Parathyroid adenoma (tissue), 2 donors: ENCODE measurements around the gene REPIN1.

Experiments used
- H2AFZ ChIP-seq: fragments of 300-600 bp; sonication (generic); one replicate; pipeline ENCODE4 v1.7.0; 2017; ENCODE audit warnings: antibody characterized with exemption, mild to moderate bottlenecking
- H3K27ac ChIP-seq: fragments of 300-600 bp; sonication (generic); one replicate; pipeline ENCODE4 v1.7.0; 2017
- H3K27me3 ChIP-seq: fragments of 300-600 bp; sonication (generic); one replicate; pipeline ENCODE4 v1.7.0; 2017; ENCODE audit warnings: low read length; ENCODE audit not compliant: control insufficient read depth, insufficient read depth
- H3K36me3 ChIP-seq: fragments of 300-600 bp; sonication (generic); one replicate; pipeline ENCODE4 v1.7.0; 2017; ENCODE audit warnings: low read length; ENCODE audit not compliant: control insufficient read depth, insufficient read depth
- H3K4me1 ChIP-seq: fragments of 300-600 bp; sonication (generic); one replicate; pipeline ENCODE4 v1.7.0; 2017; ENCODE audit warnings: control low read depth
- H3K4me2 ChIP-seq: fragments of 300-600 bp; sonication (generic); one replicate; pipeline ENCODE4 v1.7.0; 2017; ENCODE audit warnings: low read length
- H3K4me3 ChIP-seq: fragments of 300-600 bp; sonication (generic); one replicate; pipeline ENCODE4 v1.7.0; 2017; ENCODE audit warnings: low read depth, low read length
- H3K79me2 ChIP-seq: fragments of 300-600 bp; sonication (generic); one replicate; pipeline ENCODE4 v1.7.0; 2017; ENCODE audit warnings: control low read depth
- H3K9ac ChIP-seq: fragments of 300-600 bp; sonication (generic); one replicate; pipeline ENCODE4 v1.7.0; 2017; ENCODE audit warnings: mild to moderate bottlenecking
- H3K9me3 ChIP-seq: fragments of 300-600 bp; sonication (generic); one replicate; pipeline ENCODE4 v1.7.0; 2017; ENCODE audit warnings: low read length; ENCODE audit not compliant: control insufficient read depth
- CTCF ChIP-seq: fragments of 300-600 bp; sonication (generic); IDR thresholded peaks from one replicate; pipeline ENCODE4 v1.7.0; 2017; ENCODE audit warnings: antibody characterized with exemption, mild to moderate bottlenecking
- donor health status: primary hyperparathyroidism.

REPIN1 gene

DNA sequence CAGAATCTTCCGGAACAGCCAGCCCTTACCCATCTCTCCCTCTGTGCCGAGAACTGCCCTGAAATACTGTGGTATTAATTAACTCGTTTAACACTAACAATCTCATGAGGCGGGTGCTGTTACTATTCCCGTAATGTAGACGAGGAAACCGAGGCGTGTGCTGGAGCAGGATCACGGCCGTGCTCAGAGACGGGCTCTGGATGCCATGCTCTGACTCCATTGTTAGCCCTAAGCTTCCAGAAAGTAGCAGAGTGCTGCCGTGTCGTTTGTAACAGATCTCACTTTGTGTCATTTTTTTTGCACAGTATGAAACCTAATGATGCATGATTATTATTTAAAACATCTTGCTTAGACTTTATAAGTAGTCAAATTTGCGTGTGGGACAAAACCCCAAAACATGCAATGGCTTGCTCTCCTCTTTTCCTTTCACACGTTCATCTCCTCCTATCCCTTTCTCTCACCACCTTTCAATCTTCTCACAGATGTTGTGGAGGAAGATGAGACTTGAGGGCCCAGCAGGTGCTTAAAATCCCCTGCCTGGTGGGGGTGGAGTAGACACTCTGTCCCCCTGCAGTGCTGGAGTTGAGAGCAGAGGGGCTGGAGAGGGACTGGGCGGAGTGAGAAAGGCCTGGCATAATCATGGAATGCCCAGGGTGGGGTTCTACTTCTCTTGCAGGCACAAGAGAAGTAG is 44.8 kb upstream of the REPIN1 start:
- Histone ChIP-seq H3K9ac (peak overlapping the region; percentile 92), H3K27me3 (no peaks in the 10 kb centered on the region), H3K4me3 (peak overlapping the region; percentile 94), H3K36me3 (no peaks in the 10 kb centered on the region), H2AFZ (peak overlapping the region; percentile 48), H3K9me3 (no peaks in the 10 kb centered on the region), H3K27ac (peak overlapping the region; percentile 93), H3K4me2 (peak overlapping the region; percentile 92), H3K4me1 (peaks cover 50% of the 10 kb centered on the region), H3K79me2 (peaks cover 9% of the 10 kb centered on the region)
- TF ChIP-seq CTCF, result no peak

DNA sequence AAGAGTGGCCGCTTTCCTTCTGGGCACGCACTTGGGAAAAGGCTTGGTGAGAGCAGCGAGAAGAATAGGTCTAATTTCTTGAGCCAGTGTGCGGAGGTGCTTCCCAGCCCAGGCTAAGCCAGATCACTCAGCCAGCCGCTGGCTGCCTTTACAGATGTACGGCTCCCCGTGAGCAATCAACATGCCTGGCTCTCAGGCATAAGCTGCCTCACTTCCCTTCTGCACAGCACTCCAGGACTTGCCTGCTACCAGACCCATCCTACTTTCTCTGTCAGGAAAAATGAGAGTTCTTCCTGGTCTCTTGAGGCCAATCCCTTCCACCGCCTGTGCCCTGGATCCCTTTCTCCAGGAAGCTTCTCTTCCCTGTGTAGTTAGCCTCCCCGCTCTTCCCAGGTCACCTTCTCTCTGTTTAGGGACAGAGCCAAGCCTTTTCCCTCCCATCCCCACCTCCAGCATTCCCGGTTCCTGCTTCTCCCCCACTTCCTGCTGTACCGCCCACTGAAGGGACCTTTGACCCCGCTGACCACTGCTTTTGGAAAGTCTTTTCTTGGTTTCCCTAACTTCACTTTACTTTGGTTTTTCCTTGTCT is 44.2 kb upstream of the REPIN1 start:
- Histone ChIP-seq H3K9ac (peak overlapping the region; percentile 33), H2AFZ (peak overlapping the region; percentile 48), H3K4me3 (peak overlapping the region; percentile 94), H3K4me1 (peaks cover 45% of the 10 kb centered on the region), H3K79me2 (peaks cover 4% of the 10 kb centered on the region), H3K36me3 (no peaks in the 10 kb centered on the region), H3K4me2 (peak overlapping the region; percentile 92), H3K9me3 (no peaks in the 10 kb centered on the region), H3K27me3 (no peaks in the 10 kb centered on the region), H3K27ac (peak overlapping the region; percentile 93)
- no peak for TF ChIP-seq CTCF

- H3K9me3 ChIP-seq, result no peaks in the 10 kb centered on the region
- H3K27me3 ChIP-seq, result no peaks in the 10 kb centered on the region
- no peak overlapping the region for H3K4me3 ChIP-seq
- peaks cover 38% of the 10 kb centered on the region for H3K4me1 ChIP-seq
- H3K36me3 ChIP-seq, result no peaks in the 10 kb centered on the region
- peaks cover 4% of the 10 kb centered on the region for H3K79me2 ChIP-seq
- no peak for TF ChIP-seq CTCF
- peak overlapping the region; percentile 92 for H3K4me2 ChIP-seq
- H2AFZ ChIP-seq, result no peak overlapping the region
- H3K9ac ChIP-seq, result no peak overlapping the region
- H3K27ac ChIP-seq, result peak overlapping the region; percentile 93
Observed at GRCh38 chr7:150325110-150325611, 43.5 kb upstream of the REPIN1 start.

DNA sequence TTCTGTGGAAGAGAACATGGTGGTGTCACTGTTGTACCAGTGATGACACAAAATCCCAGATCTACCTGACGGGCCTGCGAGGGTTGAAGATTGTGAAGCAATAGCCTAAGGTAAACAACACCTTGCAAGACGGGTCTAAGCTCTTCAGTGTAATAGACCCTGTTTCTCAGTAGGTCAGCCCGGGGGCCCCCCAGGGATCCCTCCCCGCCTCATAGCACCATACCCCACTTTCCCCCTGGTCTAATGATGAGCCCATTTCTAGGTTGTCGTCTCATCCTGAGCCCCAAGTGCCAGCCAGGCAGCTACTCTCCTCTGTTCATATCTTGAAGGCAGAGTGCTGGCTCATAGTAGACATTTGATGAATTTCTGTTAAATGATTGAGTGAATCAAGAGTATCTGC is 42.7 kb upstream of the REPIN1 start:
- Histone ChIP-seq H3K4me1 (peaks cover 30% of the 10 kb centered on the region), H3K27ac (no peak overlapping the region)
- no peak for TF ChIP-seq CTCF

More for the DNA sequence above, 42.7 kb upstream of the REPIN1 start:
- H3K9me3 ChIP-seq, result no peaks in the 10 kb centered on the region
- H3K4me3 ChIP-seq, result no peak overlapping the region
- H3K27me3 ChIP-seq, result no peaks in the 10 kb centered on the region
- no peak overlapping the region for H2AFZ ChIP-seq
- H3K4me2 ChIP-seq, result no peak overlapping the region
- H3K79me2 ChIP-seq, result peaks cover 4% of the 10 kb centered on the region
- no peak overlapping the region for H3K9ac ChIP-seq
- H3K36me3 ChIP-seq, result no peaks in the 10 kb centered on the region
